HepG2 (cell line): ENCODE data around the gene WDR13. TPM values are rescaled to one million over a fixed set of nuclear protein-coding genes. Genes with fewer than 3 reads are reported as not detected.

ENCODE experiments used
- ATAC-seq: fragments of 200-7000 bp; cut with Tn5 transposase; 3 replicates; pipeline ENCODE4 v1.9.1; 2020; ENCODE audit warnings: mild to moderate bottlenecking, moderate library complexity
- BruUV-seq: library from RNA; stranded (reverse); fragments of 400-500 nt; replicated peaks from 2 replicates; lab custom pipeline; 2021; lab: Mats Ljungman, UMichigan
- CTCF ChIA-PET: fragments of 300-600 bp; formaldehyde crosslinking; extraction: SDS; loops from one replicate; lab custom pipeline; 2021; ENCODE audit warnings: low total read pairs, inconsistent platforms, low intra/inter-chr PET ratio; lab: Yijun Ruan, JAX
- POLR2A ChIA-PET: fragments of 350-600 bp; sonication (Branson Sonifier 250); formaldehyde crosslinking; loops from one replicate; lab custom pipeline; 2020; ENCODE audit warnings: antibody characterized with exemption, inconsistent platforms; lab: Yijun Ruan, JAX
- DNase-seq: peaks from one replicate; pipeline ENCODE4 v3.0.0-alpha.2; 2015; ENCODE audit warnings: low spot score
- FAIRE-seq: peaks from 3 replicates; lab custom pipeline; 2011; peaks lifted over from hg19 to GRCh38; lab: Jason Lieb, UNC
- H2AFZ ChIP-seq: one replicate; pipeline ENCODE4 v1.6.1; 2011; ENCODE audit warnings: low read length, inconsistent platforms
- H3K27ac ChIP-seq: fragments of 300-600 bp; 3 replicates; pipeline ENCODE4 v1.8.0; 2011; ENCODE audit warnings: mixed run types, mild to moderate bottlenecking, mixed read lengths, low read length, inconsistent platforms; ENCODE audit not compliant: insufficient read depth; ENCODE audit errors: extremely low read length
- H3K27me3 ChIP-seq, 2 experiments: fragments of 200-600 bp in 1 of 2; 2 replicates in 1 of 2; 3 replicates in 1 of 2; pipeline versions ENCODE4 v1.6.0 to v1.8.0; 2011; ENCODE audit warnings: low read length in 2 of 2, mild to moderate bottlenecking in 2 of 2, moderate library complexity in 2 of 2, inconsistent platforms in 1 of 2; ENCODE audit not compliant: insufficient read depth in 2 of 2, control insufficient read depth in 1 of 2
- H3K36me3 ChIP-seq, 2 experiments: fragments of 200-600 bp in 1 of 2; replicated peaks in 1 of 2; 2 replicates in 1 of 2; 3 replicates in 1 of 2; pipeline versions ENCODE4 v1.5.1 to v1.8.0; 2011; ENCODE audit warnings: low read length in 2 of 2, inconsistent platforms in 1 of 2; ENCODE audit not compliant: insufficient read depth in 2 of 2, control insufficient read depth in 1 of 2
- H3K4me1 ChIP-seq: 2 replicates; pipeline ENCODE4 v1.5.1; 2012; ENCODE audit warnings: low read length, inconsistent platforms; ENCODE audit not compliant: insufficient read depth
- H3K4me2 ChIP-seq: 2 replicates; pipeline ENCODE4 v1.6.0; 2011; ENCODE audit warnings: low read depth, low read length, inconsistent platforms
- H3K4me3 ChIP-seq, 3 experiments: fragments of 200-600 bp in 1 of 3; sonication (generic), shearing (Covaris generic) in 1 of 3; replicated peaks in 1 of 3; 2 replicates each; pipeline ENCODE4 v1.5.1; 2011 to 2016; ENCODE audit warnings: low read length in 3 of 3, inconsistent platforms in 2 of 3, low read depth in 2 of 3, mild to moderate bottlenecking in 2 of 3, control low read depth in 1 of 3, mixed read lengths in 1 of 3; ENCODE audit not compliant: insufficient read depth in 1 of 3
- H3K79me2 ChIP-seq: one replicate; pipeline ENCODE4 v1.6.1; 2011; ENCODE audit warnings: low read length, inconsistent platforms; ENCODE audit not compliant: insufficient read depth
- H3K9ac ChIP-seq: 2 replicates; pipeline ENCODE4 v1.6.0; 2011; ENCODE audit warnings: mild to moderate bottlenecking, low read depth, low read length, inconsistent platforms; ENCODE audit not compliant: insufficient read depth
- H3K9me3 ChIP-seq: 2 replicates; pipeline ENCODE4 v1.5.1; 2012; ENCODE audit warnings: mild to moderate bottlenecking, low read length
- H4K20me1 ChIP-seq: 2 replicates; pipeline ENCODE4 v1.6.0; 2011; ENCODE audit warnings: inconsistent platforms, mild to moderate bottlenecking, low read length, moderate library complexity; ENCODE audit not compliant: insufficient read depth
- AFF4 ChIP-seq: sonication (generic); formaldehyde crosslinking; IDR thresholded peaks from 2 replicates; pipeline ENCODE4 v1.4.0; 2020; ENCODE audit warnings: missing genetic modification reagents
- ARID2 ChIP-seq: sonication (generic); formaldehyde crosslinking; IDR thresholded peaks from 2 replicates; pipeline ENCODE4 v1.8.1; 2022; ENCODE audit warnings: mild to moderate bottlenecking, missing genetic modification reagents, borderline replicate concordance
- ATF1 ChIP-seq: IDR thresholded peaks from 2 replicates; pipeline ENCODE4 v1.6.1; 2016; ENCODE audit warnings: mild to moderate bottlenecking, control low read depth
- ATF4 ChIP-seq, 2 experiments: fragments of 450-650 bp in 1 of 2; sonication (generic) in 1 of 2; formaldehyde crosslinking; IDR thresholded peaks; 2 replicates each; pipeline versions ENCODE4 v1.5.0 to v1.8.0; 2020 to 2022; ENCODE audit warnings: mild to moderate bottlenecking in 1 of 2, missing genetic modification reagents in 1 of 2
- CTCF ChIP-seq: sonication (generic); formaldehyde crosslinking; IDR thresholded peaks from 2 replicates; pipeline ENCODE4 v1.5.0; 2020; ENCODE audit warnings: mild to moderate bottlenecking, missing genetic modification reagents, moderate library complexity
- MAFG ChIP-seq: sonication (generic); formaldehyde crosslinking; IDR thresholded peaks from 2 replicates; pipeline ENCODE4 v1.5.1; 2020; ENCODE audit warnings: mild to moderate bottlenecking, missing genetic modification reagents
- ZIK1 ChIP-seq: sonication (generic); formaldehyde crosslinking; IDR thresholded peaks from 2 replicates; pipeline ENCODE4 v1.5.0; 2020; ENCODE audit warnings: mild to moderate bottlenecking, low read depth, missing genetic modification reagents, borderline replicate concordance
- ZNF225 ChIP-seq: sonication (generic); formaldehyde crosslinking; IDR thresholded peaks from 2 replicates; pipeline ENCODE4 v1.4.0; 2020; ENCODE audit warnings: mild to moderate bottlenecking, missing genetic modification reagents
- ZNF333 ChIP-seq: sonication (generic); formaldehyde crosslinking; IDR thresholded peaks from 2 replicates; pipeline ENCODE4 v1.4.0; 2020; ENCODE audit warnings: mild to moderate bottlenecking, missing genetic modification reagents, borderline replicate concordance
- ZNF335 ChIP-seq: sonication (generic); formaldehyde crosslinking; IDR thresholded peaks from 2 replicates; pipeline ENCODE4 v1.4.0; 2020; ENCODE audit warnings: missing genetic modification reagents
- ZNF510 ChIP-seq: sonication (generic); formaldehyde crosslinking; IDR thresholded peaks from 2 replicates; pipeline ENCODE4 v1.4.0; 2020; ENCODE audit warnings: low read depth, mild to moderate bottlenecking, missing genetic modification reagents
- WGBS: methylation state at CpG from one replicate; pipeline ENCODE4 v1.1.6; 2017; ENCODE audit warnings: low lambda C conversion rate; 5-methylcytosine and 5-hydroxymethylcytosine counted together
- in situ Hi-C: cut with HindIII; loops from 2 replicates; pipeline ENCODE4 v1.10.0; 2017; ENCODE audit warnings: low pct_unique_long_range_greater_than_20kb; ENCODE audit not compliant: extremely low pct_ligation_motif_present
- intact Hi-C: fragments of 100-400 bp; cut with micrococcal nuclease; formaldehyde crosslinking; loops from one replicate; pipeline ENCODE4 v1.10.0; 2022; ENCODE audit not compliant: unreplicated experiment
- polyA plus RNA-seq, 8 experiments: library from polyadenylated mRNA; depleted of rRNA in 3 of 8; stranded (reverse) in 7 of 8; unstranded in 1 of 8; fragments of >200 nt; fragmentation: Illumina TruSeq in 4 of 8; extraction: Trizol in 4 of 8; gene quantifications; 2 replicates each; pipeline versions ENCODE4 v1.2.1 to v1.2.3, GENCODE V29; 2011 to 2016; ENCODE audit warnings: low read depth in 4 of 8, missing spikeins in 1 of 8, mixed read lengths in 1 of 8; ENCODE audit not compliant: insufficient read depth in 1 of 8
- total RNA-seq, 5 experiments: library from RNA; depleted of rRNA; stranded (reverse); fragments of >200 nt; fragmentation: Illumina TruSeq; extraction: Trizol; gene quantifications; 2 replicates each; pipeline ENCODE4 v1.2.3, GENCODE V29; 2016; ENCODE audit warnings: low read depth in 1 of 5

Gene WDR13
- total and polyA plus RNA-seq, 2 of the 13 experiments (the other 11 are each of a cell fraction or from before 2014, with no cell fraction given): 28.7 to 37.1 TPM

- peaks cover 6% of the 10 kb centered on the region for H4K20me1 ChIP-seq
- no peak overlapping the region for H3K4me3 ChIP-seq
- H3K4me2 ChIP-seq: no peak overlapping the region
- TF ChIP-seq ZNF225 (CRISPR knock-in tag): no peak
- TF ChIP-seq ZIK1 (CRISPR knock-in tag): no peak
- no peak for TF ChIP-seq ZNF335 (CRISPR knock-in tag)
- TF ChIP-seq ATF1 (CRISPR knock-in tag): no peak
- no peak for TF ChIP-seq AFF4 (CRISPR knock-in tag)
- H3K27ac ChIP-seq: no peak overlapping the region
- DNase-seq: no peak
- no peak overlapping the region for H3K9ac ChIP-seq
- no peak; the same call in 2 of the 3 replicates for ATAC-seq
- intact Hi-C loops (no loop called here), in situ Hi-C loops (no loop called here)
- CTCF ChIA-PET: no interaction called here
- H3K27me3 ChIP-seq: no peaks in the 10 kb centered on the region
- peaks cover 29% of the 10 kb centered on the region for H3K4me1 ChIP-seq
- WGBS: 100% methylated on average over 1 of the region's 1 CpG
- peaks cover 6% of the 10 kb centered on the region for H3K79me2 ChIP-seq
- H2AFZ ChIP-seq: no peak overlapping the region
- FAIRE-seq: no peak
- peaks cover 3 to 24% of the 10 kb centered on the region in 2 experiments; a peak in 4 of 5 replicates for H3K36me3 ChIP-seq
- POLR2A ChIA-PET: no interaction called here
- no TSS peak for BruUV-seq
- H3K9me3 ChIP-seq: no peaks in the 10 kb centered on the region
Measured at GRCh38 chrX:48580662-48581061, 16.6 kb upstream of the WDR13 start.

GRCh38 chrX:48584698-48585097 lies 12.6 kb upstream of the WDR13 start:
- WGBS: 0% methylated on average over 2 of the region's 2 CpGs
- in situ Hi-C loops (no loop called here), intact Hi-C loops (no loop called here)
- no peaks in the 10 kb centered on the region for H4K20me1 ChIP-seq
- no peak for FAIRE-seq
- no peak overlapping the region for H2AFZ ChIP-seq
- CTCF ChIA-PET: no interaction called here
- DNase-seq: no peak
- no peak overlapping the region for H3K4me2 ChIP-seq
- POLR2A ChIA-PET: no interaction called here
- H3K36me3 ChIP-seq: no peaks in the 10 kb centered on the region
- BruUV-seq: no TSS peak
- H3K9me3 ChIP-seq: no peaks in the 10 kb centered on the region
- H3K27ac ChIP-seq: no peak overlapping the region
- no peak overlapping the region for H3K9ac ChIP-seq
- H3K27me3 ChIP-seq: no peaks in the 10 kb centered on the region
- no peak overlapping the region for H3K4me3 ChIP-seq
- H3K79me2 ChIP-seq: no peaks in the 10 kb centered on the region
- H3K4me1 ChIP-seq: peaks cover 15% of the 10 kb centered on the region
- ATAC-seq: no peak
- no peak for TF ChIP-seq ARID2 (CRISPR knock-in tag)
- TF ChIP-seq ZNF333: no peak
- no peak for TF ChIP-seq MAFG (CRISPR knock-in tag)
- no peak for TF ChIP-seq ATF4 (CRISPR knock-in tag; IDR thresholded peaks at IDR 0.05)
- no peak for TF ChIP-seq ZNF510
- no peak for TF ChIP-seq CTCF (CRISPR knock-in tag)
